ENCODE measurements around the gene CA6.

DNA sequence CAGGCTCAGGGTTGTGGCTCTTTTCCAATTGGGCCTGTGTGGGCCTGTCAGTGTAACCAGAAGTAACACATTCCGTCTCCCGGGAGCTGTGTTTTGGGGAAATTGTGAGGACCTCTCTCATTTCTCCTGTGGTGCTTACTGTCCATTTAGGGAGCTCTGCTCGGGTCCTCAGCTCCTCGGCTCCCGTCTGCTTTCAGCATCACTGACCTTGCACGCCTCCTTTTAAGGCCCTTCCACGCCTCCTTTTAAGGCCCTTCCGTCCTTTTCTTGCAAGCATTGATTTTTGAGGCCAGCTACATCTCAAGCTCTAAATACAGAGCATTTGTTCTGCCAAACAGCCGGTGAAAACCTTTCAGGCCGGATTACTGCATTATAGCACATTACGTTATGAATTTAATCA is 9.7 kb downstream of the CA6 start:
- TF ChIP-seq CTCF (conservative IDR thresholded peaks at IDR 0.05; ENCODE audit: low read length) (no peak), EZH2phosphoT487 (IDR thresholded peaks at IDR 0.05; ENCODE audit: borderline replicate concordance) (no peak)

All from Loucy (cell line).